Measurements from ENCODE around the gene ANKRD28.
A peak's percentile ranks its signal among the peaks of the same experiment; 100 is the strongest.
"Not testable (repeated sequence)": the region's sequence is repeated elsewhere in the genome, so short reads cannot be mapped to it uniquely, and the experiment has no call there.

Gene ANKRD28

GRCh38 chr3:15774931-15775560 is 22.7 kb downstream of the ANKRD28 start:
- not testable (repeated sequence) for DNase-seq

GRCh38 chr3:15771444-15771843 is 26.3 kb downstream of the ANKRD28 start:
- no peak for DNase-seq

DNA sequence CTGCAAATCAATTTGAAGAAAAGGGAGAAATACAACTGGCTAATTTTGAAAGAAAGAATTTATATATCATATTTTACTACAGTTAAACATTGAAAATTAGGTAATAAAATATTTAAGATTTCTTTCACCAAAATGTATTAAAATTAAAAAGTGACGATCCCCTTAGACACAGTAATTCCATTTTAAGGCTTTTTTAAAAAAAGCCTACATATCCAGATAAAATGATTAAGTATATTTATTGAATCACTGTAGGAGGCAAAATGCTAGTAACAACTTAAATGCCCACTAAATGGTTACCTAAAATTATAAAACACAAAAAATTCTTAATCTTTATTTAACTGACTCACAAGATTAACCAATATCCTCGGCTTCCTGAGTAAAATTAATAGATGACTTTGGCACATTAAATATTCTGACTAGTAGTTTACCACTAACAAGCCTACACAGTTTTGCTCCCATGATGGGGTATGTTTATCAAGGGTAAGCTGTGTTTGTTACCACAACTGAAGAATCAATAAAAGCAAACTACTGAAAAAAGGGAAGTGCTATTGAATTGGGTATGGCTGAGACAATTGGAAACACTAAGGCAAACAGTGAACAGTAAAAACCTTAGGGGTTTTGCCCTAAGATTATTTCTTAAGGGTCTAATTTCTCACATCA is 28.4 kb downstream of the ANKRD28 start:
- DNase-seq: no peak

DNA sequence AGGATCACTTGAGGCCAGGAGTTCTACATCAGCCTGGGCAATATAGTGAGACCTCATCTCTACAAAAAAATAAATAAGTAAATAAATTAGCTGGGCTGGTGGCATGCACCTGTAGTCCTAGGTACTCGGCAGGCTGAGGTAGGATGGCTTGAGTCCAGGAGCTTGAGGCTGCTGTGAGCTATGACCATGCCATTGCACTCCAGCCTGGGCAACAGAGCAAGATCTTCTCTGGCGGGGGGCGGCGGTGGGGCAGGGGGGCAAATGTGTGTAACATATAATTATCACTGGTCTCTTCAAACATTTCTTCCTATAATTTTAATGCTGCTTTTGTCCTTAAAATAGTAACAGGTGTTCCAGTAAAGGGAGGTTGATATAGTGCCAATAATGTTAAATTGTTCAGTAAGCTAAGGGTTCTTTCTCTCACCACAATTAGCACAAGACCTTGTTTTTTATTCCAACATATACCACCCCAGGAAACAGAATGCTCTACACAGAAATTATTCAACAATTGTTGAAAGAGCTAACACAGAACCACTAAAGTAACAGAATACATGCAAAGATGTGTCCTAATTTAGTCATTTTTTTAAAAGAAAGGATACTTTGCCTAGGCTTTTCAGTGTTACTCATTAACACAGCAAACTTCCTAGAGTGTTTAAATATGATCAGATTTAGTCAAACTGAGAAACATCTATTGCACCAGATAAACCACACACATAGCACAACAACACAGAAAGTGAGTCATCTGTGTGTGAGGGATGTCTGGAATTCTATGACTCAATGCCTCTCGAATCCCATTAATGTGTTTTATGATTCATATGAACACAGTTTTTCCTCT is 29.1 kb downstream of the ANKRD28 start:
- DNase-seq: peak in 1 of 58 donors; percentile 8

DNA sequence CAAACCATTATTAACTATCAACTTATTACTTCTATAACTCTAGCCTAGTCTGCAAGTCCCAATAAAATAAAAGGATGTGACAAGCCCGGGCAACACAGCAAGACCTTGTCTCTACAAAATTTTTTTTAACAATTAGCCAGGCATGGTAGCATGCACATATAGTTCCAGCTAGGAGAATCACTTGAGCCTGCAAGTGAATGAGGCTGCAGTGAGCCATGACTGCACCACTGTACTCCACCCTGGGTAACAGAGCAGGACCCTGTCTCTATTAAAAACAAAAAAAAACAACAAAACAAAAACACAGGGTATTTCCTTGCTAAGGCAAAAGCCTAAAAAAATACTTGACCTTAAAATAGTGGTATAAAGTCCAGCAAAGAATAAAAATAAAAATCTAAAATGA is 31.4 kb downstream of the ANKRD28 start:
- no peak for DNase-seq

DNA sequence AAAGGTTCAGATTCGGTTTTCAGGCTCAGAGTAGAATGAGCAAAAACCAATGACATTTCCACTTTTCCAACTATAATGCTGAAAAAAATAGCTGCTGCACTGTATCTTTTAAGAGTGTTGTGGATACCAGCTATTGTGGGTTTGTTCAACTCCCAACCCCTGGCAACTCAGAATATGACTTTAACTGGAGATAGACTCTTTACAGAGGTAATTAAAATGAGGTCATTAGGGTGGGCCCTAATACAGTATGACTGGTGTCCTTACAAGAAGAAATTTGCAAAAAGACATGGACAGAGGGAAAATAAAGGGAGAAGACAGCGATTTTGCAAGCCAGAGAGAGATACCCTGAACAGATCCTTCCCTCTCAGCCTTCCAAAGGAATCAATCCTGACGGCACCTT is 39.5 kb downstream of the ANKRD28 start:
- no peak for DNase-seq

- DNase-seq: no peak
Observed at GRCh38 chr3:15757824-15758223, 40.0 kb downstream of the ANKRD28 start.

DNA sequence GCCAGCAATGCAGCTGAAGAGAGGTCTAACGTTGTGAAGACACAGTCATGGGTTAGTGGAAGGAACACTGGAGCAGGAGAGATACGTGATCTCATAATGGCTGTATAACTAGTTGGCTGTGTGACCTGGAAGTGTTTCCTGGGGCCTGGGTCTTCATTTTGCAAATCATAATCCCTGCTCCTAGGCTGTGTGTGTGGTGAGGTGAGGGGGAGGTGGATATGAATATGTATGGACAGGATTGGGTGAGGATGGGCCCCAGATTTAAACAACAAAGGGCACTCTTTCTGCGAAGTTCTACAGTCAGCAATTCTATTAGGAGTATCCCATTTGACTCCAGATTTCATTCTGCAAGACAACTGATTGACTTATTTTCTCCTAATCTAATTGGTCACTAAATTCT is 41.3 kb downstream of the ANKRD28 start:
- no peak for DNase-seq

DNA sequence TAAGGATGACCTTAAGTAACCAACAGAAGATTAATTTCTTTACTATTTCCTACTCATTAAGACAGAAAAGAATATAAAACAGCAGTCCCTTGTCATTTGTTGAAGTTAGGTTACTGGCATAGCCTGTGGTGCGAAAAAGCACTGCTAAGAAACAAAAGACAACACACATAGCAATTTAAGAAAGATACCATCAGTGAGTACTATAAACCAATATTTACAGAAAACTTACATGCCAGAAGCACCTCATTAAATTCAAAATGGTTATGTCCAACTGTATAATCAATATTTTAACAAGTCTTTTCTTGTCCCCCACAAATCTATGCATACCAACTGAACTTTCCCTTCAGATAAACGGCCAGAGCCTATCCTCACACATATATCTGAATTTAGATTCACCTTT is 42.0 kb downstream of the ANKRD28 start:
- DNase-seq: no peak

DNA sequence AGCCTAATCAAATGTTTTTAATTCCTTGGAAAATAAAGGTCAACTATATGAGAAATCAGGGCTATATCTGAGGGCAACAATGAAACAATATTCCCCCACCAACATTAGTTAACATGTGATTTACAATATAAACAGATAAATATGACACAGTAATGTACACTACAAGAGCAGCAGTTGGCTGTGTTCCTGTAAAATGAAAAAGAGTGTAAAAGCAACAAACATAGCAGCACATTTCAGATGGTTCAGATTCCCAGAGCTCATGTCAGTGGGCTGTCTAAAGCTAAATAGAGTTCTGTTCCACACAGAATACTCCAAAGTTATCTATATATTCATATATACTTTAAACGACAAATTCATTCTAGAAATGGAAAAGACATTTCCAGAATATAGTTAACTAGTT is 42.6 kb downstream of the ANKRD28 start:
- no peak for DNase-seq

- no peak for DNase-seq
Observed at GRCh38 chr3:15754047-15754446, 43.7 kb downstream of the ANKRD28 start.

- DNase-seq: peak in 4 of 58 donors; percentile 4 to 45 (median 22)
Observed at GRCh38 chr3:15753056-15753710, 44.6 kb downstream of the ANKRD28 start.

DNA sequence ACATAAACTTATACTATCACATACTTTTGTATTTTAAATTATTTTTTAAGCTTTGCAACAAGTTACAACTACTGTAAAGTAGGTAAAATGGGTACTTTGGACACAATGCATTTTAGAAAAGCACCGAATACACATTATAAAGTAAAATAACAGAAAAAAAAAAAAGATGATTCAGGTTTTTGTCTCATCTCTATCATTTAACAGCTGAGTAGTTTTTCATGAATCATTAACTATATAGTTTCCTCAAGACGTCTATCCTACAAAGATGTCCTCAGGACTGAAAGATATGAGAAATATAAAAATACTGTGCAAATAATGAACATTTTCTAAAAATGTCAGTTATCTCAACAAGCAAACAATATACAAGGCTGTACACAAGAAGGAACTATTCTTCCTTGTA is 46.9 kb downstream of the ANKRD28 start:
- no peak for DNase-seq

- no peak for DNase-seq
Observed at GRCh38 chr3:15750143-15750542, 47.6 kb downstream of the ANKRD28 start.

DNA sequence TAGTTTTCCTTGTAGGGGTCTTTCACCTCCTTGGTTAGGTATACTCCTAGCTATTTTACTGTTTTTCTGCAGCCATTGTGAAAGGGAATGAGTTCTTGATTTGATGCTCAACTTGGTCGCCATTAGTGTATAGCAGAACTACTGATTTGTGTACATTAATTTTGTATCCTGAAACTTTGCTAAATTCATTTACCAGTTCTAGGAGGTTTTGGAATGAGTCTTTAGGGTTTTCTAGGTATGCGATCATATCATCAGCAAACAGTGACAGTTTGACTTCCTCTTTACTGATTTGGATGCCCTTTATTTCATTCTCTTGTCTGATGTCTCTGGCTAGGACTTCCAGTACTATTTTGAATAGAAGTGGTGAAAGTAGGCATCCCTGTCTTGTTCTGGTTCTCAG is 51.9 kb downstream of the ANKRD28 start:
- DNase-seq: not testable (repeated sequence)

- no peak for DNase-seq
Observed at GRCh38 chr3:15744176-15744575, 53.6 kb downstream of the ANKRD28 start.

- no peak for DNase-seq
Observed at GRCh38 chr3:15743587-15744009, 54.2 kb downstream of the ANKRD28 start.

DNA sequence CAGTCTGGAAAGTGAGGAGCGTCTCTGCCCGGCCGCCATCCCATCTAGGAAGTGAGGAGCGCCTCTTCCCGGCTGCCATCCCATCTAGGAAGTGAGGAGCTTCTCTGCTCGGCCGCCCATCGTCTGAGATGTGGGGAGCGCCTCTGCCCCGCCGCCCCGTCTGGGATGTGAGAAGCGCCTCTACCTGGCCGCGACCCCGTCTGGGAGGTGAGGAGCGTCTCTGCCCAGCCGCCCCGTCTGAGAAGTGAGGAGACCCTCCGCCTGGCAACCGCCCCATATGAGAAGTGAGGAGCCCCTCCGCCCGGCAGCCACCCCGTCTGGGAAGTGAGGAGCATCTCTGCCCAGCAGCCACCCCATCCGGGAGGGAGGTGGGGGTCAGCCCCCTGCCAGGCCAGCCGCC is 55.5 kb downstream of the ANKRD28 start:
- not testable (repeated sequence) for DNase-seq

- DNase-seq: not testable (repeated sequence)
Observed at GRCh38 chr3:15738616-15739005, 59.2 kb downstream of the ANKRD28 start.

- no peak for DNase-seq
Observed at GRCh38 chr3:15731024-15731423, 66.8 kb downstream of the ANKRD28 start.

GRCh38 chr3:15728766-15729165 is 69.0 kb downstream of the ANKRD28 start:
- DNase-seq: no peak

- no peak for DNase-seq
Observed at GRCh38 chr3:15726881-15727280, 70.9 kb downstream of the ANKRD28 start.
